HepG2 (cell line): ENCODE results near the gene ATP23. TPM values are rescaled to one million over a fixed set of nuclear protein-coding genes. Genes with fewer than 3 reads are reported as not detected.
A peak's percentile ranks its signal among the peaks of the same experiment; 100 is the strongest.

Experiments
- ATF3 ChIP-seq: sonication (generic); formaldehyde crosslinking; IDR thresholded peaks from 2 replicates; pipeline ENCODE4 v1.4.0; 2020; ENCODE audit warnings: missing genetic modification reagents
- BRD4 ChIP-seq: sonication (generic); formaldehyde crosslinking; IDR thresholded peaks from 2 replicates; pipeline ENCODE4 v1.4.0; 2020; ENCODE audit warnings: missing genetic modification reagents
- FOXK1 ChIP-seq: sonication (generic); formaldehyde crosslinking; IDR thresholded peaks from 2 replicates; pipeline ENCODE4 v1.4.0; 2020; ENCODE audit warnings: low read depth, missing genetic modification reagents, borderline replicate concordance
- KLF15 ChIP-seq: sonication (generic); formaldehyde crosslinking; IDR thresholded peaks from 2 replicates; pipeline ENCODE4 v1.8.1; 2023; ENCODE audit warnings: borderline replicate concordance, mild to moderate bottlenecking, inconsistent platforms, missing genetic modification reagents, mixed read lengths
- MEF2D ChIP-seq: sonication (generic); formaldehyde crosslinking; IDR thresholded peaks from 2 replicates; pipeline ENCODE4 v1.5.1; 2020; ENCODE audit warnings: mild to moderate bottlenecking, missing genetic modification reagents
- ZBTB33 ChIP-seq: sonication (generic); formaldehyde crosslinking; IDR thresholded peaks from 2 replicates; pipeline ENCODE4 v1.4.0; 2020; ENCODE audit warnings: missing genetic modification reagents
- ZNF263 ChIP-seq: sonication (generic); formaldehyde crosslinking; IDR thresholded peaks from 2 replicates; pipeline ENCODE4 v1.4.0; 2020; ENCODE audit warnings: missing genetic modification reagents
- ZNF484 ChIP-seq: sonication (generic); formaldehyde crosslinking; IDR thresholded peaks from 2 replicates; pipeline ENCODE4 v1.5.1; 2020; ENCODE audit warnings: mild to moderate bottlenecking, low read depth, missing genetic modification reagents, borderline replicate concordance
- ZNF777 ChIP-seq: sonication (generic); formaldehyde crosslinking; IDR thresholded peaks from 2 replicates; pipeline ENCODE4 v1.4.0; 2020; ENCODE audit warnings: missing genetic modification reagents
- polyA plus RNA-seq, 8 experiments: library from polyadenylated mRNA; depleted of rRNA in 3 of 8; stranded (reverse) in 7 of 8; unstranded in 1 of 8; fragments of >200 nt; fragmentation: Illumina TruSeq in 4 of 8; extraction: Trizol in 4 of 8; gene quantifications; 2 replicates each; pipeline versions ENCODE4 v1.2.1 to v1.2.3, GENCODE V29; 2011 to 2016; ENCODE audit warnings: low read depth in 4 of 8, missing spikeins in 1 of 8, mixed read lengths in 1 of 8; ENCODE audit not compliant: insufficient read depth in 1 of 8
- total RNA-seq, 5 experiments: library from RNA; depleted of rRNA; stranded (reverse); fragments of >200 nt; fragmentation: Illumina TruSeq; extraction: Trizol; gene quantifications; 2 replicates each; pipeline ENCODE4 v1.2.3, GENCODE V29; 2016; ENCODE audit warnings: low read depth in 1 of 5
- TF ChIP-seq, protein P1 (sequence below): sonication (generic); formaldehyde crosslinking; IDR thresholded peaks from 2 replicates; pipeline ENCODE4 v1.5.0; 2020; ENCODE audit warnings: missing genetic modification reagents
- TF ChIP-seq, protein P2 (sequence below): sonication (generic); formaldehyde crosslinking; IDR thresholded peaks from 2 replicates; pipeline ENCODE4 v1.4.0; 2020; ENCODE audit warnings: mild to moderate bottlenecking, low read depth, missing genetic modification reagents
- TF ChIP-seq, protein P3 (sequence below): sonication (generic); formaldehyde crosslinking; IDR thresholded peaks from 2 replicates; pipeline ENCODE4 v1.4.0; 2020; ENCODE audit warnings: mild to moderate bottlenecking, missing genetic modification reagents
- TF ChIP-seq, protein P4 (sequence below): sonication (generic); formaldehyde crosslinking; IDR thresholded peaks from 2 replicates; pipeline ENCODE4 v1.8.0; 2023; ENCODE audit warnings: mild to moderate bottlenecking, missing genetic modification reagents

The ATP23 gene
- total and polyA plus RNA-seq, 2 of the 13 experiments (the other 11 are each of a cell fraction or from before 2014, with no cell fraction given): 12.1 to 14.7 TPM

- TF ChIP-seq ZBTB33 (peak; percentile 59; the same call in 1 of the 2 replicates), ATF3 (CRISPR knock-in tag) (no peak), ZNF263 (CRISPR knock-in tag) (no peak), MEF2D (CRISPR knock-in tag) (no peak), ZNF484 (CRISPR knock-in tag) (no peak), BRD4 (CRISPR knock-in tag) (no peak), FOXK1 (peak; percentile 50; the same call in 1 of the 2 replicates), ZNF777 (CRISPR knock-in tag) (0 out of 2 replicates have a peak, but pooled peaks have one; percentile 23), KLF15 (no peak)
- TF ChIP-seq, protein P1, sequence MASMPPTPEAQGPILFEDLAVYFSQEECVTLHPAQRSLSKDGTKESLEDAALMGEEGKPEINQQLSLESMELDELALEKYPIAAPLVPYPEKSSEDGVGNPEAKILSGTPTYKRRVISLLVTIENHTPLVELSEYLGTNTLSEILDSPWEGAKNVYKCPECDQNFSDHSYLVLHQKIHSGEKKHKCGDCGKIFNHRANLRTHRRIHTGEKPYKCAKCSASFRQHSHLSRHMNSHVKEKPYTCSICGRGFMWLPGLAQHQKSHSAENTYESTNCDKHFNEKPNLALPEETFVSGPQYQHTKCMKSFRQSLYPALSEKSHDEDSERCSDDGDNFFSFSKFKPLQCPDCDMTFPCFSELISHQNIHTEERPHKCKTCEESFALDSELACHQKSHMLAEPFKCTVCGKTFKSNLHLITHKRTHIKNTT: no peak
- TF ChIP-seq, protein P2, sequence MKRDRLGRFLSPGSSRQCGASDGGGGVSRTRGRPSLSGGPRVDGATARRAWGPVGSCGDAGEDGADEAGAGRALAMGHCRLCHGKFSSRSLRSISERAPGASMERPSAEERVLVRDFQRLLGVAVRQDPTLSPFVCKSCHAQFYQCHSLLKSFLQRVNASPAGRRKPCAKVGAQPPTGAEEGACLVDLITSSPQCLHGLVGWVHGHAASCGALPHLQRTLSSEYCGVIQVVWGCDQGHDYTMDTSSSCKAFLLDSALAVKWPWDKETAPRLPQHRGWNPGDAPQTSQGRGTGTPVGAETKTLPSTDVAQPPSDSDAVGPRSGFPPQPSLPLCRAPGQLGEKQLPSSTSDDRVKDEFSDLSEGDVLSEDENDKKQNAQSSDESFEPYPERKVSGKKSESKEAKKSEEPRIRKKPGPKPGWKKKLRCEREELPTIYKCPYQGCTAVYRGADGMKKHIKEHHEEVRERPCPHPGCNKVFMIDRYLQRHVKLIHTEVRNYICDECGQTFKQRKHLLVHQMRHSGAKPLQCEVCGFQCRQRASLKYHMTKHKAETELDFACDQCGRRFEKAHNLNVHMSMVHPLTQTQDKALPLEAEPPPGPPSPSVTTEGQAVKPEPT: no peak
- TF ChIP-seq, protein P3, sequence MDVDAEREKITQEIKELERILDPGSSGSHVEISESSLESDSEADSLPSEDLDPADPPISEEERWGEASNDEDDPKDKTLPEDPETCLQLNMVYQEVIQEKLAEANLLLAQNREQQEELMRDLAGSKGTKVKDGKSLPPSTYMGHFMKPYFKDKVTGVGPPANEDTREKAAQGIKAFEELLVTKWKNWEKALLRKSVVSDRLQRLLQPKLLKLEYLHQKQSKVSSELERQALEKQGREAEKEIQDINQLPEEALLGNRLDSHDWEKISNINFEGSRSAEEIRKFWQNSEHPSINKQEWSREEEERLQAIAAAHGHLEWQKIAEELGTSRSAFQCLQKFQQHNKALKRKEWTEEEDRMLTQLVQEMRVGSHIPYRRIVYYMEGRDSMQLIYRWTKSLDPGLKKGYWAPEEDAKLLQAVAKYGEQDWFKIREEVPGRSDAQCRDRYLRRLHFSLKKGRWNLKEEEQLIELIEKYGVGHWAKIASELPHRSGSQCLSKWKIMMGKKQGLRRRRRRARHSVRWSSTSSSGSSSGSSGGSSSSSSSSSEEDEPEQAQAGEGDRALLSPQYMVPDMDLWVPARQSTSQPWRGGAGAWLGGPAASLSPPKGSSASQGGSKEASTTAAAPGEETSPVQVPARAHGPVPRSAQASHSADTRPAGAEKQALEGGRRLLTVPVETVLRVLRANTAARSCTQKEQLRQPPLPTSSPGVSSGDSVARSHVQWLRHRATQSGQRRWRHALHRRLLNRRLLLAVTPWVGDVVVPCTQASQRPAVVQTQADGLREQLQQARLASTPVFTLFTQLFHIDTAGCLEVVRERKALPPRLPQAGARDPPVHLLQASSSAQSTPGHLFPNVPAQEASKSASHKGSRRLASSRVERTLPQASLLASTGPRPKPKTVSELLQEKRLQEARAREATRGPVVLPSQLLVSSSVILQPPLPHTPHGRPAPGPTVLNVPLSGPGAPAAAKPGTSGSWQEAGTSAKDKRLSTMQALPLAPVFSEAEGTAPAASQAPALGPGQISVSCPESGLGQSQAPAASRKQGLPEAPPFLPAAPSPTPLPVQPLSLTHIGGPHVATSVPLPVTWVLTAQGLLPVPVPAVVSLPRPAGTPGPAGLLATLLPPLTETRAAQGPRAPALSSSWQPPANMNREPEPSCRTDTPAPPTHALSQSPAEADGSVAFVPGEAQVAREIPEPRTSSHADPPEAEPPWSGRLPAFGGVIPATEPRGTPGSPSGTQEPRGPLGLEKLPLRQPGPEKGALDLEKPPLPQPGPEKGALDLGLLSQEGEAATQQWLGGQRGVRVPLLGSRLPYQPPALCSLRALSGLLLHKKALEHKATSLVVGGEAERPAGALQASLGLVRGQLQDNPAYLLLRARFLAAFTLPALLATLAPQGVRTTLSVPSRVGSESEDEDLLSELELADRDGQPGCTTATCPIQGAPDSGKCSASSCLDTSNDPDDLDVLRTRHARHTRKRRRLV: no peak
- TF ChIP-seq, protein P4, sequence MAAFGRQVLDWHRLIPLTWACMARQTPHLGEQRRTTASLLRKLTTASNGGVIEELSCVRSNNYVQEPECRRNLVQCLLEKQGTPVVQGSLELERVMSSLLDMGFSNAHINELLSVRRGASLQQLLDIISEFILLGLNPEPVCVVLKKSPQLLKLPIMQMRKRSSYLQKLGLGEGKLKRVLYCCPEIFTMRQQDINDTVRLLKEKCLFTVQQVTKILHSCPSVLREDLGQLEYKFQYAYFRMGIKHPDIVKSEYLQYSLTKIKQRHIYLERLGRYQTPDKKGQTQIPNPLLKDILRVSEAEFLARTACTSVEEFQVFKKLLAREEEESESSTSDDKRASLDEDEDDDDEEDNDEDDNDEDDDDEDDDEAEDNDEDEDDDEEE (CRISPR knock-in tag): no peak
Measured at GRCh38 chr12:57904848-57905811, 36.2 kb upstream of the ATP23 start (continued).
